K562 (cell line): ENCODE measurements around the gene LPIN1. TPM values are rescaled to one million over a fixed set of nuclear protein-coding genes. Genes with fewer than 3 reads are reported as not detected.

ENCODE experiments used
- ATAC-seq: fragments of 200-7000 bp; cut with Tn5 transposase; 3 replicates; pipeline ENCODE4 v1.9.1; 2020; ENCODE audit warnings: moderate library complexity
- BruUV-seq: library from RNA; stranded (reverse); fragments of 400-500 nt; replicated peaks from 2 replicates; lab custom pipeline; 2021; lab: Mats Ljungman, UMichigan
- CTCF ChIA-PET: fragments of 300-600 bp; formaldehyde crosslinking; extraction: SDS; loops from one replicate; lab custom pipeline; 2021; ENCODE audit warnings: low intra/inter-chr PET ratio; lab: Yijun Ruan, JAX
- POLR2A ChIA-PET: fragments of 300-600, 350-650 bp; sonication (Branson Sonifier 250); formaldehyde crosslinking; extraction: SDS; loops from one replicate; lab custom pipeline; 2021; ENCODE audit warnings: antibody characterized with exemption, inconsistent platforms; lab: Yijun Ruan, JAX
- DNase-seq, 4 experiments: peaks; one replicate each; pipeline versions ENCODE4 v3.0.0 to v3.0.0-alpha.2; 2011 to 2018; ENCODE audit warnings: low spot score in 3 of 4, mixed read lengths in 3 of 4; ENCODE audit errors: extremely low read depth in 1 of 4
- FAIRE-seq: peaks from 2 replicates; lab custom pipeline; 2011; peaks lifted over from hg19 to GRCh38; lab: Jason Lieb, UNC
- H2AFZ ChIP-seq: 2 replicates; pipeline ENCODE4 v1.6.0; 2011; ENCODE audit warnings: low read depth, low read length, control low read depth, inconsistent platforms
- H3K27ac ChIP-seq: fragments of 200-600 bp; 3 replicates; pipeline ENCODE4 v1.8.0; 2011; ENCODE audit warnings: low read depth, mild to moderate bottlenecking, control low read depth, inconsistent platforms, low read length, moderate library complexity, mixed read lengths; ENCODE audit errors: extremely low read depth
- H3K27me3 ChIP-seq, 2 experiments: fragments of 300-600 bp in 1 of 2; 2 replicates in 1 of 2; 3 replicates in 1 of 2; pipeline versions ENCODE4 v1.6.0 to v1.8.0; 2011; ENCODE audit warnings: inconsistent platforms in 2 of 2, low read length in 2 of 2, mild to moderate bottlenecking in 1 of 2, mixed read lengths in 1 of 2, moderate library complexity in 1 of 2; ENCODE audit not compliant: control insufficient read depth in 2 of 2, insufficient read depth in 2 of 2
- H3K36me3 ChIP-seq: fragments of 300-600 bp; 3 replicates; pipeline ENCODE4 v1.8.0; 2011; ENCODE audit warnings: mild to moderate bottlenecking, low read length, inconsistent platforms; ENCODE audit not compliant: control insufficient read depth, insufficient read depth
- H3K4me1 ChIP-seq, 2 experiments: fragments of 200-600 bp in 1 of 2; replicated peaks in 1 of 2; 2 replicates in 1 of 2; 3 replicates in 1 of 2; pipeline versions ENCODE4 v1.5.1 to v1.8.0; 2011; ENCODE audit warnings: inconsistent platforms in 2 of 2, low read length in 2 of 2, mild to moderate bottlenecking in 1 of 2, mixed read lengths in 1 of 2, moderate library complexity in 1 of 2; ENCODE audit not compliant: control insufficient read depth in 2 of 2, insufficient read depth in 2 of 2
- H3K4me2 ChIP-seq: 2 replicates; pipeline ENCODE4 v1.6.1; 2011; ENCODE audit warnings: low read length, control low read depth, inconsistent platforms, mixed read lengths; ENCODE audit not compliant: insufficient read depth
- H3K4me3 ChIP-seq: fragments of 200-600 bp; sonication (generic), shearing (Covaris generic); 2 replicates; pipeline ENCODE4 v1.5.1; 2016; ENCODE audit warnings: control low read depth, inconsistent platforms
- H3K79me2 ChIP-seq: fragments of 200-600 bp; 3 replicates; pipeline ENCODE4 v1.8.0; 2011; ENCODE audit warnings: low read length, inconsistent platforms; ENCODE audit not compliant: control insufficient read depth, insufficient read depth
- H3K9ac ChIP-seq, 2 experiments: 2 replicates each; pipeline versions ENCODE4 v1.6.0 to v1.6.1; 2011; ENCODE audit warnings: low read depth in 2 of 2, low read length in 2 of 2, control low read depth in 1 of 2, inconsistent platforms in 1 of 2, mild to moderate bottlenecking in 1 of 2, mixed read lengths in 1 of 2; ENCODE audit not compliant: insufficient read depth in 1 of 2
- H3K9me1 ChIP-seq: one replicate; pipeline ENCODE4 v1.6.0; 2011; ENCODE audit warnings: inconsistent platforms, mild to moderate bottlenecking, low read length, moderate library complexity; ENCODE audit not compliant: control insufficient read depth, insufficient read depth
- H3K9me3 ChIP-seq: replicated peaks from 2 replicates; pipeline ENCODE4 v1.5.1; 2011; ENCODE audit warnings: low read depth, low read length, inconsistent platforms; ENCODE audit not compliant: control insufficient read depth, insufficient read depth
- H4K20me1 ChIP-seq: replicated peaks from 2 replicates; pipeline ENCODE4 v1.6.1; 2011; ENCODE audit warnings: low read length, inconsistent platforms, mixed read lengths; ENCODE audit not compliant: control insufficient read depth, insufficient read depth
- CHD1 ChIP-seq: fragments of 200-600 bp; sonication (generic); IDR thresholded peaks from one replicate; pipeline ENCODE4 v1.6.1; 2012; ENCODE audit warnings: mild to moderate bottlenecking, moderate library complexity, low read length, inconsistent platforms
- CREB3L1 ChIP-seq: fragments of 450-650 bp; IDR thresholded peaks from 2 replicates; pipeline ENCODE4 v1.6.1; 2014; ENCODE audit warnings: low read depth, mild to moderate bottlenecking, moderate library complexity, borderline replicate concordance
- EGR1 ChIP-seq: fragments of 450-650 bp; conservative IDR thresholded peaks from 2 replicates; pipeline ENCODE4 v1.6.1; 2017; ENCODE audit warnings: mild to moderate bottlenecking
- FOS ChIP-seq: IDR thresholded peaks from 3 replicates; pipeline ENCODE4 v1.6.1; 2011; ENCODE audit not compliant: insufficient read length; ENCODE audit errors: extremely low read depth
- FOXA1 ChIP-seq: fragments of 450-650 bp; IDR thresholded peaks from 2 replicates; pipeline ENCODE4 v1.6.1; 2016; ENCODE audit warnings: mild to moderate bottlenecking, borderline replicate concordance
- IFI16 ChIP-seq: fragments of 250-450 bp; sonication (Bioruptor Pico); IDR thresholded peaks from 2 replicates; pipeline ENCODE4 v2.1.2; 2022; ENCODE audit warnings: mild to moderate bottlenecking, inconsistent platforms
- KDM4B ChIP-seq, 2 experiments: fragments of 450-650 bp in 1 of 2; sonication (generic) in 1 of 2; IDR thresholded peaks; 2 replicates each; pipeline ENCODE4 v1.6.1; 2016 to 2017; ENCODE audit warnings: borderline replicate concordance in 2 of 2, antibody characterized with exemption in 1 of 2, low read depth in 1 of 2, mild to moderate bottlenecking in 1 of 2
- MEF2A ChIP-seq: IDR thresholded peaks from 2 replicates; pipeline ENCODE4 v1.6.1; 2011; ENCODE audit warnings: low read depth, mild to moderate bottlenecking, low read length, moderate library complexity; ENCODE audit not compliant: control insufficient read depth
- MEIS2 ChIP-seq: fragments of 450-650 bp; IDR thresholded peaks from 2 replicates; pipeline ENCODE4 v1.6.1; 2014; ENCODE audit warnings: mild to moderate bottlenecking; ENCODE audit not compliant: partially characterized antibody
- NCOA4 ChIP-seq: fragments of 450-650 bp; IDR thresholded peaks from 2 replicates; pipeline ENCODE4 v1.6.1; 2018; ENCODE audit warnings: mild to moderate bottlenecking; ENCODE audit not compliant: partially characterized antibody
- SIN3A ChIP-seq, 2 experiments: fragments of 150-350 bp in 1 of 2; IDR thresholded peaks; 2 replicates each; pipeline ENCODE4 v1.6.1; 2011 to 2016; ENCODE audit warnings: borderline replicate concordance in 2 of 2, low read depth in 2 of 2, low read length in 2 of 2, mild to moderate bottlenecking in 2 of 2, moderate library complexity in 2 of 2; ENCODE audit not compliant: control insufficient read depth in 1 of 2
- ZNF175 ChIP-seq: fragments of 200-800 bp; sonication (Bioruptor generic); IDR thresholded peaks from 2 replicates; pipeline ENCODE4 v1.6.1; 2016; ENCODE audit warnings: low read depth, mild to moderate bottlenecking, missing genetic modification characterization, missing compliant biosample characterization
- ZNF444 ChIP-seq: fragments of 250-450 bp; sonication (Bioruptor Pico); IDR thresholded peaks from 2 replicates; pipeline ENCODE4 v1.4.0; 2020; ENCODE audit warnings: mild to moderate bottlenecking, moderate library complexity
- ZNF449 ChIP-seq: fragments of 250-450 bp; sonication (Bioruptor Pico); IDR thresholded peaks from 2 replicates; pipeline ENCODE4 v1.8.0; 2022; ENCODE audit warnings: moderate library complexity, mild to moderate bottlenecking, inconsistent platforms
- WGBS: fragments of 100-300 bp; shearing (Covaris generic); methylation state at CpG from one replicate; pipeline ENCODE4 v1.1.6; 2016; ENCODE audit warnings: low coverage, mixed read lengths; ENCODE audit not compliant: insufficient coverage; ENCODE audit errors: missing lambda C conversion rate; 5-methylcytosine and 5-hydroxymethylcytosine counted together
- in situ Hi-C: fragments of 300-500 bp; cut with MboI; formaldehyde crosslinking; loops from 4 replicates; pipeline ENCODE4 v1.15.0; 2018; ENCODE audit warnings: inconsistent platforms, mixed read lengths
- intact Hi-C: fragments of 100-400 bp; cut with micrococcal nuclease; formaldehyde crosslinking; loops from 2 replicates; pipeline ENCODE4 v1.14.2; 2022
- polyA plus RNA-seq, 8 experiments: library from polyadenylated mRNA; depleted of rRNA in 4 of 8; stranded (reverse) in 5 of 8; unstranded in 3 of 8; fragments of >200 nt; fragmentation: Nextera tagmentation in 2 of 8; fragmentation: Illumina TruSeq in 1 of 8; extraction: Ambion mirVana in 2 of 8; extraction: Trizol in 1 of 8; gene quantifications; 2 replicates each; pipeline versions ENCODE4 v1.2.1 to v1.2.3, GENCODE V29; 2011 to 2014; ENCODE audit warnings: inconsistent platforms in 1 of 8, missing spikeins in 1 of 8
- total RNA-seq, 7 experiments: library from RNA; depleted of rRNA in 6 of 7; stranded (reverse); fragments of >200 nt in 6 of 7; fragmentation: Illumina TruSeq in 2 of 7; extraction: Trizol in 2 of 7; gene quantifications; 2 replicates each; pipeline versions ENCODE4 v1.2.1 to v1.2.3, GENCODE V29; 2011 to 2021; ENCODE audit warnings: low replicate concordance in 1 of 7
- TF ChIP-seq, protein P1 (sequence below): fragments of 250-450 bp; sonication (Bioruptor Pico); IDR thresholded peaks from 2 replicates; pipeline ENCODE4 v1.5.1; 2021; ENCODE audit warnings: mild to moderate bottlenecking
- TF ChIP-seq, protein P2 (sequence below), 2 experiments: fragments of 450-650 bp; IDR thresholded peaks; 2 replicates each; pipeline ENCODE4 v1.6.1; 2016

Gene LPIN1
- total and polyA plus RNA-seq, 9 of the 15 experiments (the other 6 are each of a cell fraction or from before 2014, with no cell fraction given): 9.2 to 84.0 (median 27.8) TPM

DNA sequence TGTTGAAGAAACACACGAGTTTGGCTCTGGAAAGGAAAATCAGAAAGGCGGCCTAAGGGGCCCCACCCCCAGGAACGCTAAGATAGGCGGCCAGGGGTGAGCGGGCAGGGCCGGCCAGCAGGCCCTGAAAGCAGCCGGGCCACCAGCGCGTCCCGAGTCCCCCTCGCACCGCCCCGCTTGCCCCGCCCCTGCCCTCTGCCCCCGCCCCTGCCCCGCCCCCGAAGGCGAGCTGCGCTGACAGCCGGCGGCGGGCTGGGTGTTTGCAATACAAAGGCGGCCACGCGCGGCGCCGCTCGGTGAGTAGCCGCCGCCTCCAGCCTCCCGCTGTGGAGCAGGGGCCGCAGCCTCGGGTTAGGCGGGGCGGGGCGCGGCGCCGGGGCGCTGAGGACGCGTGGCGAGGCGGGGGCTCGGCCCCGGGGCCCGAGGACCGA, at the start of gene LPIN1 (continued):
- TF ChIP-seq, protein P1, sequence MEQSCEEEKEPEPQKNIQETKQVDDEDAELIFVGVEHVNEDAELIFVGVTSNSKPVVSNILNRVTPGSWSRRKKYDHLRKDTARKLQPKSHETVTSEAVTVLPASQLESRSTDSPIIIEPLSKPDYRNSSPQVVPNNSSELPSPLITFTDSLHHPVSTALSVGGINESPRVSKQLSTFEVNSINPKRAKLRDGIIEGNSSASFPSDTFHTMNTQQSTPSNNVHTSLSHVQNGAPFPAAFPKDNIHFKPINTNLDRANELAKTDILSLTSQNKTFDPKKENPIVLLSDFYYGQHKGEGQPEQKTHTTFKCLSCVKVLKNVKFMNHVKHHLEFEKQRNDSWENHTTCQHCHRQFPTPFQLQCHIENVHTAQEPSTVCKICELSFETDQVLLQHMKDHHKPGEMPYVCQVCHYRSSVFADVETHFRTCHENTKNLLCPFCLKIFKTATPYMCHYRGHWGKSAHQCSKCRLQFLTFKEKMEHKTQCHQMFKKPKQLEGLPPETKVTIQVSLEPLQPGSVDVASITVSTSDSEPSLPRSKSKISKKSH (CRISPR knock-in tag): no peak
- TF ChIP-seq ZNF444 (no peak), MEF2A (no peak), MEIS2 (peak; percentile 32), FOS (no peak), IFI16 (CRISPR knock-in tag) (no peak), SIN3A (IDR thresholded peaks at IDR 0.05; ENCODE audit: borderline replicate concordance in 2 of 2, control insufficient read depth in 1 of 2, low read depth in 2 of 2, low read length in 2 of 2) (peak in 1 of 2 experiments; percentile 85; a peak in 1 of 4 replicates)

DNA sequence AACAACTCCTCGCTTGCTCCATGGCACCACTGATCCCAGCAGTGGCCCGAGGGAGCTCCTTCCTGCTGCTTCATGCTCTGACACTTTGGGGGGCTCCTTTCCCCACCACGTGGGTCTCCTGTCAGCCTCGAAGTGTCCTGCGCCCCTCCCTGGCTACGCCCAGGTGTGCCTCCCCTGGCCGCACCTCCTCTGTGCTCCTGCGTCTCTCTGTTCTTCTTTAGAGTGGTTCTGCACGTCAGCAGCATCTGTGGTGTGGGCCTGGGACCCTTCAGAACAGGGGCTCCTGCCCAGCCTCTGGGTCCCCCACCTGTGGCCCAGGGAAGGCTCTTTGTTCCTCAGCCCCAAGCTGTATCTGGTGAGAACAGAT, 49.7 kb upstream of the LPIN1 start:
- no peak overlapping the region for H3K4me3 ChIP-seq
- BruUV-seq: no TSS peak
- H3K27me3 ChIP-seq: 0 out of 5 replicates have a peak, but pooled peaks cover 0 to 6% of the 10 kb centered on the region in 2 experiments
- peaks cover 0 to 14% of the 10 kb centered on the region in 2 experiments; a peak in 2 of 5 replicates for H3K4me1 ChIP-seq
- H4K20me1 ChIP-seq: no peaks in the 10 kb centered on the region
- no peak overlapping the region for H3K27ac ChIP-seq
- no peaks in the 10 kb centered on the region for H3K79me2 ChIP-seq
- ATAC-seq: no peak
- no peak for DNase-seq
- H3K9ac ChIP-seq: peak overlapping the region in 1 of 2 experiments; percentile 43; a peak in 1 of 4 replicates
- H3K36me3 ChIP-seq: no peaks in the 10 kb centered on the region
- H3K9me3 ChIP-seq: no peaks in the 10 kb centered on the region
- 39% methylated on average over 9 of the region's 9 CpGs for WGBS
- no peak for FAIRE-seq
- POLR2A ChIA-PET: no interaction called here
- 0 out of 2 replicates have a peak overlapping the region, but pooled peaks have one; percentile 7 for H2AFZ ChIP-seq
- no peaks in the 10 kb centered on the region for H3K9me1 ChIP-seq
- in situ Hi-C loops (no loop called here), intact Hi-C loops (no loop called here)
- CTCF ChIA-PET: no interaction called here
- H3K4me2 ChIP-seq: no peak overlapping the region
- TF ChIP-seq CREB3L1 (no peak), NCOA4 (no peak), KDM4B (IDR thresholded peaks at IDR 0.05; ENCODE audit: borderline replicate concordance in 2 of 2, low read depth in 1 of 2) (no peak), FOXA1 (no peak), ZNF175 (CRISPR knock-in tag) (no peak), ZNF449 (CRISPR knock-in tag) (no peak), EGR1 (no peak), CHD1 (no peak)
- TF ChIP-seq, protein P2, sequence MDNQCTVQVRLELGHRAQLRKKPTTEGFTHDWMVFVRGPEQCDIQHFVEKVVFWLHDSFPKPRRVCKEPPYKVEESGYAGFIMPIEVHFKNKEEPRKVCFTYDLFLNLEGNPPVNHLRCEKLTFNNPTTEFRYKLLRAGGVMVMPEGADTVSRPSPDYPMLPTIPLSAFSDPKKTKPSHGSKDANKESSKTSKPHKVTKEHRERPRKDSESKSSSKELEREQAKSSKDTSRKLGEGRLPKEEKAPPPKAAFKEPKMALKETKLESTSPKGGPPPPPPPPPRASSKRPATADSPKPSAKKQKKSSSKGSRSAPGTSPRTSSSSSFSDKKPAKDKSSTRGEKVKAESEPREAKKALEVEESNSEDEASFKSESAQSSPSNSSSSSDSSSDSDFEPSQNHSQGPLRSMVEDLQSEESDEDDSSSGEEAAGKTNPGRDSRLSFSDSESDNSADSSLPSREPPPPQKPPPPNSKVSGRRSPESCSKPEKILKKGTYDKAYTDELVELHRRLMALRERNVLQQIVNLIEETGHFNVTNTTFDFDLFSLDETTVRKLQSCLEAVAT (IDR thresholded peaks at IDR 0.05): no peak
